CD4-positive, alpha-beta T cell treated with Interleukin-12 subunit alpha and Interleukin-12 subunit beta, for 1 hour (primary cell): Measurements from ENCODE around the gene TMTC2.
A peak's percentile ranks its signal among the peaks of the same experiment; 100 is the strongest.

ENCODE experiments used
- DNase-seq: peaks from one replicate; pipeline ENCODE4 v3.0.0-alpha.2; 2020

The TMTC2 gene

GRCh38 chr12:82682851-82683261, 3.9 kb upstream of the TMTC2 start:
- DNase-seq, result no peak

- peak; percentile 90 for DNase-seq
Observed at GRCh38 chr12:82685790-82686167, 927 bp upstream of the TMTC2 start.

- peak; percentile 67 for DNase-seq
Observed at GRCh38 chr12:82687021-82688011, 610 bp downstream of the TMTC2 start.

- DNase-seq, result peak; percentile 5
Observed at GRCh38 chr12:82688035-82688501, 1.4 kb downstream of the TMTC2 start.

GRCh38 chr12:82688596-82688995, 1.9 kb downstream of the TMTC2 start:
- DNase-seq, result no peak

GRCh38 chr12:82690006-82690405, 3.3 kb downstream of the TMTC2 start:
- DNase-seq, result no peak

GRCh38 chr12:82691513-82691912, 4.8 kb downstream of the TMTC2 start:
- no peak for DNase-seq

GRCh38 chr12:82694276-82694675, 7.6 kb downstream of the TMTC2 start:
- DNase-seq, result no peak

- no peak for DNase-seq
Observed at GRCh38 chr12:82694970-82695369, 8.3 kb downstream of the TMTC2 start.

- DNase-seq, result no peak
Observed at GRCh38 chr12:82695531-82695930, 8.8 kb downstream of the TMTC2 start.

GRCh38 chr12:82696543-82696942, 9.8 kb downstream of the TMTC2 start:
- DNase-seq, result no peak

GRCh38 chr12:82698708-82699564, 12.2 kb downstream of the TMTC2 start:
- DNase-seq, result no peak

GRCh38 chr12:82705774-82706173, 19.1 kb downstream of the TMTC2 start:
- DNase-seq, result no peak

- DNase-seq, result no peak
Observed at GRCh38 chr12:82708061-82708879, 21.6 kb downstream of the TMTC2 start.

- DNase-seq, result no peak
Observed at GRCh38 chr12:82709794-82710355, 23.2 kb downstream of the TMTC2 start.

- DNase-seq, result no peak
Observed at GRCh38 chr12:82710741-82711140, 24.0 kb downstream of the TMTC2 start.

- no peak for DNase-seq
Observed at GRCh38 chr12:82714427-82714826, 27.7 kb downstream of the TMTC2 start.

- no peak for DNase-seq
Observed at GRCh38 chr12:82721726-82722125, 35.0 kb downstream of the TMTC2 start.

GRCh38 chr12:82723093-82723492, 36.4 kb downstream of the TMTC2 start:
- no peak for DNase-seq

GRCh38 chr12:82723891-82724290, 37.2 kb downstream of the TMTC2 start:
- no peak for DNase-seq

- DNase-seq, result no peak
Observed at GRCh38 chr12:82725741-82726140, 39.0 kb downstream of the TMTC2 start.

- no peak for DNase-seq
Observed at GRCh38 chr12:82727886-82728285, 41.2 kb downstream of the TMTC2 start.
